GM12874 (cell line): ENCODE data around the gene PRMT2.

Experiments
- CTCF ChIP-seq: IDR thresholded peaks from 2 replicates; pipeline ENCODE4 v1.5.1; 2011; ENCODE audit warnings: low read depth, mild to moderate bottlenecking, control low read depth, low read length, moderate library complexity; ENCODE audit not compliant: insufficient read depth

Gene PRMT2

DNA sequence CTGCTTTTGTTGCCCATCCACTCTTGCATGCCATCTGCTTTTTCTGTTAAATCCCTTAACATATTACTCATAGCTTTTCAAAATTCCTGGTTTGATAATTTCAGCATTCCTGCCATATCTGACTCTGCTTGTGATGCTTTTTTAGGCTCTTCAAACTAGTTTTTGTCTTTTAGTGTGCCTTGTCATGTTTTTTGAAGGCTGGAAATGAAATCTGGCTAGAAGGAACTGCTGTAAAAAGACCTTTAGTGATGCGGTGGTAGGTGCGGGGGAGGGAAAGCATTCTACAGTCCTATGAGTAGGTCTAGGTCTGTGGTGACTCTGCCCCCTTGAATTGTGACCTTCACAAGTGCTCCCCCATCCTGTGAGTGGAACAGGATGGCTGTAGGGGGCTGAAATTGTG, 15.6 kb upstream of the PRMT2 start:
- no peak for TF ChIP-seq CTCF

DNA sequence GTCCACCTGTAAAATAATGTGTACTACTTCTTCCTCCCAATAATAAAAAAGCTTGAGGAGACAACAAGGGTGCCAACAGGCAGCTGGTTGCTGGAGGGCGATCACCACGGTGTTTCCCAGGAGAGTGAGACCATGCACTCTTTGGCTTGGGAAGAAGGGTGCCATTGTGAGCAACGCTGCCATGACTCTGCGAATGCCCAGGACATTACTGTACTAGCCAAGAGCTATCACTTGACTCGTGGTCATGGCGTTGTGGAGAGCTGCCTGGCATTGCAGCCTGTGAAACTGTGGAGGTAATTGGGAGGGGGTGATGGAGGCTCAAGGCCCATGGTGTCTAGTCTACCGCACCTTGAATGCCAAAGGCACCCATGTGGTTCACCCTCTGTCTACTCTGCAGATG, 14.6 kb upstream of the PRMT2 start:
- no peak for TF ChIP-seq CTCF

GRCh38 chr21:46621457-46622182, 13.9 kb upstream of the PRMT2 start:
- TF ChIP-seq CTCF, result no peak

DNA sequence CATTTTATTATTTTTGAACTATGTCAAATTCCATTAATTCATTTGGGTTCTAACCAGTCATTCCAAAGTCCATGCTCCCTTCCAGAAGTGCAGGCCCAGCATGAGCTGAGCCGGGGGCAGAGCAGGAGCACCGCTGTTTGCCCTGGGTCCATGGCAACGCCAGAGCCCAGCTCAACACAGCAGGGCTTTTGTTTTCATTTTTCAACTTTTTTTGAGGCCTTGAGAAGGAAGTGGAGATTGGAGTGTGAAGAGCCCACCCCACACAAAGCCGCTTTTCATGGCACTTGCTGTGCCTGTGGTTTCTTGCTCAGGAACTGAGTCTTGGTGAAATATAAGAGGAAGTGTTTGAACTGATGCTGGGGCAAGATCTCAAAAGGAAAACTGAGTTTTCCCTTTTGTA, 13.2 kb upstream of the PRMT2 start:
- TF ChIP-seq CTCF, result no peak

DNA sequence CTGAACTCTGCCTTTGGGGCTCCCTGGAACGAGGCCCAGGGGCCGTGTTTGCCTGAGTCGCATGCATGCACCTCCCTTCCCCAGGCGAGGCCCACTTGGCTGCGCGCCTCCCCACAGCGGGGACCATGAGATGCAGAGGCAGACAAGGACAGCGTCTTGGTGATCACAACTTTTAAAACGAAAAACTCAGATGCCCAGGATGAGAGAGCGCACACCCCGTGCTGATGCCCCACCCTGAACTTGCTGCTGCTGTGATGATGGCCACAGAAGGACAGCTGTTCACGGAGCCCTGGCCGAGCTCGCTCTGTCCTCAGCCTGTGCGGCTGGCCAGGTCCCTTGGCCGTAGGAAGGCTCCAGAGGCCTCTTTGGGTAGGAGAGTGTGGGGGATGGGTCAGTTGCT, 11.4 kb upstream of the PRMT2 start:
- TF ChIP-seq CTCF, result no peak

DNA sequence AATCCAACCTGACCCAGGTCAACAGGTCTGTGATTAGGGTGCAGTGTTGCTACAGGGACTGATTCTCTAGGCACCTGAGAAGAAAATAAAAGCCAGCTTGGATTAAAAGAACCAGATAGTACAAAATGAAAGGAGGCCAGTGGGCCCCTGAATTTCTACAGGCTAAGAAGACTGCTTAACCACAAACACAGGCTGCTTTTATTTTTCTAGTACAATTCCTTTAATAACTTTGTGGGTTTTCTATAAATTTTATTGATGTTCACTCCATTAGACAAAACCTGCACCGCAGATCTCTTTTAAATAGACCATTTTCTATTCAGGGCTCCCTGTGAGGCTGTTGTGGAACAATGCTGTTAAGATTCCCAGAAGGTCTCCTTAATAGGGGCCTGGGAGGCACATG, 9.7 kb upstream of the PRMT2 start:
- TF ChIP-seq CTCF, result no peak

DNA sequence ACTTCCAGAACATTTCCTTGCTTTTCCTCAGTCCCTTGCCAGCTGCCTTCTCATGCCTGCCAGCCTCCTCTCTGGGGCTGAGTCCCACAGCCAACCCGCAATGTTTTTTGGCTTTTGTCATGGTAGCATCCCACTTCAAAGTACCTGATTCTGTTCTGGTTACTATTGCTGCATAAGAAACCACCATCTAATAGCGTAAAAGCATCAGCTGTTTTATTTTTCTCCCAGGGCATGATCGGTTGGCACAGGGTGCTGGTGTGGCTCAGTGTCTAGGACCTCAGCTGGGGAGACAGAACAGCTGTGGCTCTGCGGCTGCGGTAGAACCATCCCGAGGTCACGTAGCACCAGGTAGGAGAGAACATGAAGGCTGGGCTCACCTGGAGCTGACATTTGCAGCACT, 8.9 kb upstream of the PRMT2 start:
- no peak for TF ChIP-seq CTCF
